LNCaP clone FGC (cell line): ENCODE measurements around the gene CFAP52.

ENCODE experiments used
- DNase-seq: peaks from one replicate; pipeline ENCODE4 v3.0.0-alpha.2; 2011; ENCODE audit warnings: low read depth
- H3K4me3 ChIP-seq: 2 replicates; pipeline ENCODE4 v1.5.1; 2011; ENCODE audit warnings: mild to moderate bottlenecking, low read depth, low read length, control low read depth
- CTCF ChIP-seq: IDR thresholded peaks from 2 replicates; pipeline ENCODE4 v1.5.1; 2012; ENCODE audit warnings: mild to moderate bottlenecking; ENCODE audit not compliant: control insufficient read depth, insufficient read depth; ENCODE audit errors: extremely low read depth

Gene CFAP52

GRCh38 chr17:9576521-9577372, at the start of gene CFAP52:
TSS of gene CFAP52 (plus strand) at chr17:9576642. CDS start at chr17:9576696, 54 bp downstream.
- peak; percentile 27 for DNase-seq
- peak; percentile 82 for TF ChIP-seq CTCF
- H3K4me3 ChIP-seq: peak within 1 kb of the TSS; percentile 76

- no peak for TF ChIP-seq CTCF
- DNase-seq: no peak
- H3K4me3 ChIP-seq: no peak overlapping the region
Observed at GRCh38 chr17:9527788-9528187, 48.7 kb upstream of the CFAP52 start.

- TF ChIP-seq CTCF: peak; percentile 56
- DNase-seq: no peak
Observed at GRCh38 chr17:9529033-9529700, 47.3 kb upstream of the CFAP52 start.

GRCh38 chr17:9531034-9531433, 45.4 kb upstream of the CFAP52 start:
- H3K4me3 ChIP-seq: no peak overlapping the region
- TF ChIP-seq CTCF: no peak
- no peak for DNase-seq

More at GRCh38 chr17:9529033-9529700, 47.3 kb upstream of the CFAP52 start:
- H3K4me3 ChIP-seq: no peak overlapping the region

- DNase-seq: no peak
- no peak for TF ChIP-seq CTCF
- H3K4me3 ChIP-seq: no peak overlapping the region
Observed at GRCh38 chr17:9532715-9533114, 43.7 kb upstream of the CFAP52 start.

GRCh38 chr17:9533441-9533840, 43.0 kb upstream of the CFAP52 start:
- no peak for DNase-seq
- no peak for TF ChIP-seq CTCF
- H3K4me3 ChIP-seq: no peak overlapping the region
